ENCODE results near the gene BUB1B. TPM values are rescaled to one million over a fixed set of nuclear protein-coding genes. Genes with fewer than 3 reads are reported as not detected.

The BUB1B gene
- total RNA-seq, 2 experiments from 2014 or later = 166 to 192 TPM

Other genes starting within 250 kb of the BUB1B start
- gene GPR176, start 240.8 kb upstream of the BUB1B start, total RNA-seq (2014; rRNA removed; shearing (Covaris generic)) = 0.57 TPM in 1 of 2 replicates, not detected in the other
- gene GPR176, start 240.8 kb upstream of the BUB1B start, total RNA-seq (2022) = not detected in 2 replicates
- gene EIF2AK4, start 227.0 kb upstream of the BUB1B start, total RNA-seq (2014; rRNA removed; shearing (Covaris generic)) = 6.1 and 10.5 TPM in 2 replicates
- gene EIF2AK4, start 227.0 kb upstream of the BUB1B start, total RNA-seq (2022) = 10.7 and 14.1 TPM in 2 replicates
- 188 and 250 TPM in 2 replicates for gene SRP14, start 121.9 kb upstream of the BUB1B start, total RNA-seq (2014; rRNA removed; shearing (Covaris generic))
- 130 TPM in 2 replicates for gene SRP14, start 121.9 kb upstream of the BUB1B start, total RNA-seq (2022)
- gene BMF, start 52.2 kb upstream of the BUB1B start, total RNA-seq (2014; rRNA removed; shearing (Covaris generic)) = 4.8 and 5.3 TPM in 2 replicates
- 11.1 and 11.3 TPM in 2 replicates for gene BMF, start 52.2 kb upstream of the BUB1B start, total RNA-seq (2022)
- 0.03 and 0.10 TPM in 2 replicates for gene PAK6, start 78.0 kb downstream of the BUB1B start, total RNA-seq (2014; rRNA removed; shearing (Covaris generic))
- gene PAK6, start 78.0 kb downstream of the BUB1B start, total RNA-seq (2022) = not detected in 2 replicates
- not detected in 2 replicates for gene ANKRD63, start 122.0 kb downstream of the BUB1B start, total RNA-seq (2014; rRNA removed; shearing (Covaris generic))
- gene ANKRD63, start 122.0 kb downstream of the BUB1B start, total RNA-seq (2022) = not detected in 2 replicates
- gene PLCB2, start 146.9 kb downstream of the BUB1B start, total RNA-seq (2014; rRNA removed; shearing (Covaris generic)) = not detected in 2 replicates
- gene PLCB2, start 146.9 kb downstream of the BUB1B start, total RNA-seq (2022) = 9.2 and 9.6 TPM in 2 replicates
- 1.1 and 3.3 TPM in 2 replicates for gene INAFM2, start 162.6 kb downstream of the BUB1B start, total RNA-seq (2014; rRNA removed; shearing (Covaris generic))
- gene INAFM2, start 162.6 kb downstream of the BUB1B start, total RNA-seq (2022) = 4.4 and 5.3 TPM in 2 replicates
- gene CCDC9B, start 179.9 kb downstream of the BUB1B start, total RNA-seq (2014; rRNA removed; shearing (Covaris generic)) = 0.15 TPM in 1 of 2 replicates, not detected in the other
- 1.4 TPM in 2 replicates for gene CCDC9B, start 179.9 kb downstream of the BUB1B start, total RNA-seq (2022)
- gene PHGR1, start 190.0 kb downstream of the BUB1B start, total RNA-seq (2014; rRNA removed; shearing (Covaris generic)) = not detected in 2 replicates
- not detected in 2 replicates for gene PHGR1, start 190.0 kb downstream of the BUB1B start, total RNA-seq (2022)
- gene DISP2, start 197.2 kb downstream of the BUB1B start, total RNA-seq (2014; rRNA removed; shearing (Covaris generic)) = 0.03 and 0.08 TPM in 2 replicates
- 0.25 and 0.26 TPM in 2 replicates for gene DISP2, start 197.2 kb downstream of the BUB1B start, total RNA-seq (2022)
- gene KNSTRN, start 221.7 kb downstream of the BUB1B start, total RNA-seq (2014; rRNA removed; shearing (Covaris generic)) = 71.3 and 89.6 TPM in 2 replicates
- 106 TPM in 2 replicates for gene KNSTRN, start 221.7 kb downstream of the BUB1B start, total RNA-seq (2022)
- gene IVD, start 244.7 kb downstream of the BUB1B start, total RNA-seq (2014; rRNA removed; shearing (Covaris generic)) = 16.4 and 20.6 TPM in 2 replicates
- gene IVD, start 244.7 kb downstream of the BUB1B start, total RNA-seq (2022) = 57.2 and 67.3 TPM in 2 replicates

Data from OCI-LY7 (cell line).